GM18508 (cell line): ENCODE results near the gene ORAI2.

Source experiments
- ATAC-seq: cut with Tn5 transposase; IDR thresholded peaks from one replicate; pipeline ENCODE4 v1.9.1; 2021; ENCODE audit warnings: moderate number of reproducible peaks; ENCODE audit not compliant: insufficient read depth, unreplicated experiment

The ORAI2 gene

DNA sequence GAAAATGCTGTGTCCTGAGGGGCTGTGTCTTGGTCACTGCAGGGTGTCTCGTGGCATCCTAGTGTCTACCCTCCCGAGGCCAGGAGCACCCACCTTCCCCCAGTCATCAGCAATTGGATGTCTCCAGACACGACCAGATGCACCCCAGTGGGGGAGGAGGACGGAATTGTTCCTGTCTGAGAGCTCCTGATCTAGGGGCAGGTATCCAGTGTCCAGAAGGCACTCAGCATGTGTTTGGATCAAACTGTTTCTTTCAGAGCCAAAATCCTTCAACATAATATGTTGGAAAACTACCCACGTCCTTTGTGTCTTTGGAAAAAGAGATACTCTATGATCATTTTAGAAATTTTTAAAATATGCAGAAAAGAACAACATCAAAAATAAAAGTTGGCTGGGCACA is 20.3 kb upstream of the ORAI2 start:
- no peak for ATAC-seq

DNA sequence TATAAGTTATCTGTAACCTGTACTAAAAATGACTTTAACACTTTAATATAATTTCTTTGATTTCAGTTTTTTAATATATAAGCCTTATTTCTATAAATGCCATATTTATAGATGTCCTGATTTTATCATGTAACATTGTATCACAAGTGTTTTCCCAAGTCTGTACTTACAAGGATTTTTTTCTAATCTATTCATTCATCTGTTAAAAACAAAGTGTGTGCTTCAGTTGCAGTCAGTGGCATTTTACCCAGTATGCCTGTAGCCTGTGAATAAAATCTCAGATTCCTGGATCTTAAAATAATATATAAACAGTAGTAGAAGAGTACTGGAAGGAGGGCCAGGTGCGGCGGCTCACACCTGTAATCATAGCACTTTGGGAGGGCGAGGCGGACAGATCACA is 19.8 kb upstream of the ORAI2 start:
- ATAC-seq: no peak

DNA sequence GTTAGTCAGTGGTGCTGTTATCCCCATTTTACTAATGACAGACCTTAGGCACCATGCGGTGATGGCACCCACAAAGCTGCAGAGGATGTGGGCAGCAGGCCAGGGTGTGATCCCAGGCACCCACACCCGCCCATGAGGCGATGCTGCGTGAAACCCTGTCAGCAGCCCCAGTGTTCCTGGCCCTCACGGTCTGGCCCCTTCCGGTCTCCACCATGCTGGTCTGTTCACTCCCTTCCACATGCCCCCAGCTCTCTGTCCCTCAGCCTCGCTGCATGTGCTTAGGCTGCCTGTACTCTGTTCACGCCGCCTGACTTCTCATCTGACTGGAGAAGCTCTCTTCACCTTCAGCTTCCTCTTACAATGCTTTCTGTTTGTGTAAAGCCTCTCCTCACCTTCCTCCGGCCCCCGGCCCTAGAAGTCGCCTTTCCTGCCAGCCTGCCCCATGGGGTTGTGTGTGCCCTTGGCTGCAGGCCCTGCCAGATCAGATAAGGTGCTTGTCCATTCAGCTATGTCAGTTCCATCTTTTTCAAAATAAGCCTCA is 17.6 kb upstream of the ORAI2 start:
- no peak for ATAC-seq

DNA sequence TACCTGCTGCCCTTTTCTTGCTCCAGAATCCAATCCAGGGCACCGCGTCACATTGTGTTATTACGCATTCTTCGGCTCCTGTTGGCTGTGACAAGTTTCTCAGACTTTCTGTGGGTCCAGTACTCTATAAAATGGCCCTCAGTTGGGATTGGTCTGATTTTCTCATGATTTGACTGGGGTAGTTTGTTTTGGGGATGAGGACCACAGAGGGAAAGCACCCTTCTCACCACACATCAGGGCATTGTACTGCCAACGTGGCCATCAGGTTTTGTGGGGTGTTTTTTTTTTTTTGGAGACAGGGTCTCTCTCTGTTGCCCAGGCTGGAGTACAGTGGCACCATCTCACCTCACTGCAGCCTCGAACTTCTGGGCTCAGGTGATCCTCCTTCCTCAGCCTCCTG is 17.0 kb upstream of the ORAI2 start:
- ATAC-seq: no peak

DNA sequence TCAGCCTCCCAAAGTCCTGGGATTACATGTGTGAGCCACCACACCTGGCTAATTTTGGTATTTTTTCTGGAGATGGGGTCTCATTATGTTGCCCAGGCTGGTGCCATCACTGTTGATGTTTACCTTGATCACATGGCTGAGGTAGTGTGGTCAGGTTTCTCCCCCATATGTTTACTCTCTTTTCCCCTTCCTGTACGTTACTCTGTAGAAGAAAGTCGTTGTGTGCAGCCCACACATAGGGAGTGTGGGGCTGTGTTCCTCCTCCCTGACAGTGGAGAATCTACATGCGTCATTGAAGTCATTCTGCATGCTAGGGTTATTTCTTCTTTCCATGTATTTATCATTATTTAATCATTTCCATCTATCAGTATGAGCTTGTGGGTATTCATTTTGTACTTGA is 16.3 kb upstream of the ORAI2 start:
- ATAC-seq: no peak

DNA sequence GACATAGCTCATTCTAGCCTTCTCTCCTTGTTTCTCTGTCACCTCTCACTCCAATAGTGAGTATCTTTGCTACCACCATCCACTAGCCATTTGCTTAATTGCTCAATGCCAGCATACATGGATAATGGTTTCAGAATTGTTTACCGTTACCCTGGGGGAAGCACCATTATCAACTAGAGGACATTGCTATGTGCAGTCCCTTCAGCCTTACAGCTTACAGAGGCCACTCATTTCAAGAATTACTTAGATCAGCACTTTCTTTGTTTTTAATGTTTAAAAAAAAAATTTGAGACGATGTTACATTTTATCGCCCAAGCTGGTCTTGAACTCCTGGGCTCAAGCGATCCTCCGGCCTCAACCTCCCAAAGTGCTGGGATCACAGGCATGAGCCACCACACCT is 14.8 kb upstream of the ORAI2 start:
- no peak for ATAC-seq

DNA sequence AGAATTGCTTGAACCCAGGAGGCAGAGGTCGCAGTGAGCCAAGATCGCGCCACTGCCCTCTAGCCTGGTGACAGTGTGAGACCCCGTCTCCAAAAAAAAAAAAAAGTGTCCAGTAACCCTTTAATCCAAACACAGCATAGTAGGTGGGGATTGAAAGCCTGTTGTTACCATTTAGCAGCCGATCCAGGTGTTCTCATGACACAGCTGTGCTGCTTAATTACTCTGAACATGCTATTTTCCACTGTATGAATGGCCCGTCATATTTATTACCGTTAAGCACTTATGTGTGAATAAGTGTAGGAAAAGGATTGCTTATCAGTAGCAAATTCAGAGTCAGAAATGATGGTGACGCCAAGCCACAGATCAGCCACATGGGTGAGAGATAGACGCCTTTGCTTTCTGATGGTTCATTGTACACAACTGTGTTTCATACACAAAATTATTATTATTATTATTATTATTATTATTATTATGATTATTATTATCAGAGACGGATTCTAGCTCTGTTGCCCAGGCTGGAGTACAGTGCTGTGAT is 11.6 kb upstream of the ORAI2 start:
- no peak for ATAC-seq

DNA sequence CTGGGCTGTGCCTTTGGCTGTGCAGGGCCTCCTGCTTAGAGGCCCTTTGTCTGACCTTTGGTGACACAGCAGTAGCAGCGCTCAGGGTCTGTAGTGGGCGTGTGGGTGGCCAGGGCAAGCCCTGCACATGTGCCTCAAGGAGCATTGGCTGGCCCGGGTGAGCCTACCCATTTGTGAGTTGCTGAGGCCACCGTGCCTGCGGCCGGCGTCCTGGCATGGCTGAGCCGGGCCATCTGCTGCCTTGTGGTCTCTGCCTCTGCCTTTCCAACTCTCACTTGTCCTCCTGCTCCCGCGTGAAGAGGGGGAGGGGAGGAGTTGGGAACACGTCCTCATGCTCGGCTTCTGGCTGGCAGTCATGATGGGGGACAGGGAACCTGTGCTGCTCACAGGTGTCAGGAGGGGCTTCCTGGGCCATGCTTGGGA is 9.2 kb upstream of the ORAI2 start:
- no peak for ATAC-seq

DNA sequence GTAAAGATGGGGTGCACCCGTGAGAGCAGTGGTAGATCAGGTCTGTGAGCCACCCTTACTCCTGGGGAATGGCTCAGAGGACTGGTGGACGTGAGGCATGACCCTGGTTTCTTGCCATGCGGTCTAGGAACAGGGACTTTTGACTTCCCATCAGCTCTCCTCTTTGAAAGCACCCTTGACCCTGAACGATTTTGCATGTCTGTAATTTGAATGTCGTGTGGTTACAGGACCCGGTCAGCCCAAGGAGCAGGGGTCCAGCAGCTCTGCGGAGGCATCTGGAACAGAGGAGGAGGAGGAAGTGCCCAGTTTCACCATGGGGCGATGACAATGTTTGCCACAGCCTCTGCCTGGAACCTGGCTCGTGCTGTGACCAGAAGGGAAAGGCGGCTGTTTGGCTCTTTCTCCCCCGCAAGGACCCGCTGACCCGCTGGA is 8.6 kb upstream of the ORAI2 start:
- no peak for ATAC-seq

DNA sequence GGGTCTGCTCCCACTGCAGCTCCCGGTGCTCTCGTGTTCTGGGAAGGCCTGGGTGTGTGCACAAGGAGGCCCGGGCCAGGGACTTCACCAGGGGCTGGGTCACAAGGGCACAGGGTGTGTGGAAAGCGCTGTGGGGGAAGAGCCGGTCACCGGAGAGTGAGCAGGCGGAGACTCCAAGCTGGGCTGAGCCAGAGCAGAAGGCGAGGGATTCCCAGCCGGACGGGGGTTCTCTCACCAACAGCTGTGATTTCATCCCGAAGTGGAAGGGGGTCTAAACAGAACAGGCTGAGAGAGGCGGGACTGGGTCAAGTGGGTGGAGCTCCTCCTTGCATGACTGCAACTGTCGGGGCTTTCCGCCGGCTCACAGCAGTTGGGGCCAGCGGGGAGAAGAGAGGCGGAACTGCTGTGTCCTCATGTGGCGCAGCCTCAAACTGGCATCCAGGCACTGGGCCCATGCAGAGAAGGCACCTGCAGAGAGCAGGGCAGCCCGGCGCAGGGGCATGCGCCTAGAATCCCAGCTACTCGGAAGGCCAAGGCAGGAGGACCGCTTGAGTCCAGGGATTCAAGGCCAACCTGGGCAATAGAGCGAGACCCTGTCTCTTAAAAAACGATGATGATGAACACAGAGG is 7.6 kb upstream of the ORAI2 start:
- peak; percentile 37 for ATAC-seq

DNA sequence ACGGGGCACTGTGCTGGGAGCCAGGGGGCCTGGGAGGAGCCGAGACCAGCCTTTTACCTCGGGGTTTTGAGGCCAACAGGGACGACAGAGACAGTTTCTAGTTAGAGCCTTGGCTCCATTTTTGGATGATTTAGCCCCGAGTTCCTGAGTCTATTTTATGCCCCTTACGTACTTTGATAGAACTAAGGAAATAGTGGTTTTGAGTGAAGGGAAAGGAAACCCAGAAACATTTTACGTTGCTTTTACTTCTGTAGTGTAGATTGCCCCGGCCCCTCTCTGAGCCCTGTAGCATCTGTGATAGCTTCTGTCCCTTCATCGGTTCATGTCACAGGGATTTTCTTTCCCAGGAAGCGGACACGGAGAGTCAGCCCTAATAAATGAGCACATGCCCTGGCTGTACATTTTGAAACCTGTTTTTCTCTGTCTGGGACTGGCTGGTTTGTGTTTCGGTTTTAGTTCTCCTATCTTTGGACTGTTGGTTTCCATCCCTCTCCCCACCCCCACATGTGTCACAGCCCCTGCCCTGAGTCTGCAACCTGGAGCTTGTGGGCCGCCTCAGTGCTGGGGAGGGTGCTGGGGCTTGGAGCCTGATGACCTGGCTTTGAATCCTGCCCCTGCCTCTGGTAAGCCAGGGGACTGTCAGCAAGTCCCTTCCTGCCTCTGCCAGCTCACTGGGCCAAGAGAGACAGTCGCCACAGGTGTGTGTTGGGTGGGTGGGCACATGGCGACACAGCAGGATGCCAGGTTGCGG is 6.9 kb upstream of the ORAI2 start:
- no peak for ATAC-seq

DNA sequence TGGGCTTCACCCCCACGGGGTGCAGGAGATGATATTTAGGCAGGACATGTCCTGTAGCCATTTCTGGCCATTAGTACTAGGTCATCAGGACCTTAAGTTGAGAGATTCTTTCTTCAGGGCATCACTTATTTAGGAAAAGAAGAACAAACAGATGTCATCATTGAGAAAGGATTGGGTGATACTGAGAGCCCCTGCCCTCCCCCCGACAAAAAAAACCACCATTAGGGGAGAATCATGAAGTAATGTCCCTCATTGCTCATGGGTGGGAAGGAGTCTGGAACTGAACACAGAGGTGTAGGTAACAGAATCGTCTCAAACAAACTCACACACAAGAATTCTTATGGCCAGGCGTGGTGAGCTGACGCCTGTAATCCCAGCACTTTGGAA is 6.4 kb upstream of the ORAI2 start:
- no peak for ATAC-seq

DNA sequence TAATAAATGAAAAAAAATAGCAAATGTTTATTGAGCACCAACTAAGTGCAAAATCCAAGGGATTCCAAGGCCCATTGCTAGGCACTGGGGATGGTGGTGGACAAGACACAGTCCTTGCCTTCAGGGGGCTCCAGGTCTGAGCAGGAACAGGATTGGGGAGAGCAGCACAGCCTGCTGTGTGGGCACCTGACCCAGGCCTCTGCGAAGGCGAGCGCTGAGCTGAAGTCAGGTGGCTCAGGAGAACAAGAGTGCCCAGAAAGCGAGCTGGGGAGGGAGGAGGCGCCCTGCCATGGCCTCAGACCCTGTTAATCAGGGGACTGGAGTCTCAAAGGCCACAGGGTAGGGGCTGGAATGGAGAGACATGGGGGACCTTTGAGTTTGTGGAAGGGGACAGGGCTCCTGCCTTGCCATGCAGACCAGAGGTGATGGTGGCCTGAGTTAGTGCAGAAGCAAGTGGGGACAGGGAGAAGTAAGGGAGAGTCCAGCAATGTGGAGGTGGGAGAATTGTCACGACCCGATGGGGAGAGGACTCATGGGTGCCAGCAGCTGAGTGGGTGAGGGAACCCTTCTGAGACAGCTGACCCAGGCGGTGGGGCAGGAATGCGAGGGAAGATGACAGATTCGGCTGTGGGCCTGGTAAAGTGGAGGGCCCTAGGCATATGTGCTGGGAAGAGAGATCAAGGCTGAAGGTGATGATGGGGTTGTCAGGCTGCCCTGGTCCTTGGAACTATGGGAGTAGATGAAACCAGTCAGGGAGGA is 4.1 kb upstream of the ORAI2 start:
- ATAC-seq: no peak

DNA sequence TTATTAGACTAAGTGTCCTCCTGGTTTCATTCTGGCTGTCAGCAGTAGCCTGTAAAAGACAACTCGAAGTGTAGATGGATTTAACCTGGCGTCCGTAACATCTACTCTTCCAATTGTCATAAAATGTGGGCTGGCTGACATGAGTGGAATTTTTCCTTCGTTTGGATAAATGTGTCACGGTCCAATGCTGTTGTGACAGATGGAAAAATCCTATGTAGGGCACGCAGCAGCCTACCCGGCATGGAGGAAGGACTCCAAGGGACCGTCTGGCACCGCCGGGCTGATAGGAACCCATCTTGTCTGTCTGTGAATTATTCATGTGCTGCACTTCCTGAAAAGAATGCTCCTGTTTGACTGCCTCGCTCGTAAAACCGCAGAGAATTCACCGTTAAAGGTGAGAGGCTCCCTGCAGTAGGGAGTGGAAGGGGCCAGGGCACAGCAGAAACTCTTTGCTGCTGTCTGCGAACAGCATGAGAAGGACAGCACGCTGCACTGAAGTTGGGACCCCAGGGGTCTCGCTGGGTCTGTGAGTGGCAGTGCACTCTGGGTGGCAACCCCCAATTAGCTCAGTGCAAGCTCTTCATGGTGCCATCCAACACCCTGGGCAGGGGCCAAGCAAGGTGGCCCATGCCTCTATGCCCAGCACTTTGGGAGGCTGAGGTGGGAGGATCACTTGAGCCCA is 1.6 kb upstream of the ORAI2 start:
- no peak for ATAC-seq

DNA sequence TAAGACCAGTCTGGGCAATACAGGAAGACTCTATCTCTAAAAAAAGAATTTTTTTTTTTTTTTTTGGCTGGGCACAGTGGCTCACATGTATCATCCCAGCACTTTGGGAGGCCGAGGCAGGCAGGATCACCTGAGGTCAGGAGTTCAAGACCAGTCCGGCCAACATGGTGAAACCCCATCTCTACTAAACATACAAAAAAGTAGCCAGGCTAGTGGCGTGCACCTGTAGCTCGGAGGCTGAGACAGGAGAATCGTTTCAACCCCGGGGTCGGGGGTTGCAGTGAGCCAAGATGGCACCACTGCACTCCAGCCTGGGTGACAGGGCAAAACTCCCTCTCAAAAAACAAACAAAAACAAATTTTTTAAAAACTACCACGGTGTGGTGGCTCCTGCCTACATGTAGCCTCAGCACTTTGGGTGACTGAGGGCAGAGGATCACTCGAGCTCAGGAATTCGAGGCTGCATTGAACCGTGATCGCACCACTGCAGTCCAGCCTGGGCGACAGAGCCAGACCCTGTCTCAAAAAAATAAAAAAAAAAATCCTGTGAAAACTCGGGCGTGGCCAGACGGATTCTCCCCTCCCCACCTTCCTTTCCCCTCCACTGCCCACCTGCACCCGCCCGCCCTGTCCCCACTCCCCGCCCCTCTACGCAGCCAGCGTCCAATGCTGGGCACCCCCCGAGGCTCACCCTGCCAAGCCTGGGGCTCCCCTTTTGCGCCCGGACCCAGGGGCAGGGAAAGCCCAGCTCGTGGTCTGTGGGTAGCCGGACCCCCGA is 745 bp upstream of the ORAI2 start:
- ATAC-seq: no peak

DNA sequence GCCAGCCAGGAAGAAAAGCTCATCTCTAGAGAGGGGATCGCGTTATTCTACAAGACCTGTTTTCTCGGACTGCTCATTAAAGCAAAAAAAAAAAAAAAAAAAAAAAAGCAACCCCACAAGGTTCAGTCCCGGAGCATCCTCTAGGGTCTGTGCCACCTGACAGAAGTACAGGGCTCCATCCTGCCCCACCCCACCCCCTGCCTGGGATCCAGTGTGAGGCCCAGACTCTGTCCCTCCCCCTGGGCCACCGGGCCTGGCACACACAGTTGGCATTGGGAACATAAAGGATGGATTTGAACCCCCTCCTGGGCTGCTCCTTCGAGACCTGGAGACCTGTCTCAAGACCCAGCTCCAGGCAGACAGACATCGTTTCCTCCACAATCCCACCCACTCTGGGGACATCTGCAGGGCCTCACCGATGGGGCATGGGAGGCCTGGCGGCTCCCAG is 688 bp downstream of the ORAI2 start:
- ATAC-seq: no peak

DNA sequence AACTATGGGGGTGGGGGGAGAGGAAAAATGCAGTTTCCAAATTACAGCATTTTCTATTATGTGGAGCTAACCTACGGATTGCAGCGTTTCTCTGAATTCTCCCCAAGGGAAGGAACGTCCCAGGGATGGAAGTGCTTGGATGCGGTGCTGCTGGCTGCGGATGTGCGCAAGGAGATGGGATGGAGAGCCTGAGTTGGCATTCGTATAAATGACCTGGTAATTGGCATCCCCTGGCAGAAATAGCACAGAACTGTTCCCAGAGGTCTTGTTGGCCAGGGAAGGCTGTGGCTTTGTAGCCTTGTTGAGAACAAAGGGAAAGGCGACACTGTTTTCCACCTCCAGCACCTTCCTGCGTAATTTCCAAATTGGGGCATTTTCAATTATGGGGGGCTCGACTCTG is 2.7 kb downstream of the ORAI2 start:
- ATAC-seq: no peak

DNA sequence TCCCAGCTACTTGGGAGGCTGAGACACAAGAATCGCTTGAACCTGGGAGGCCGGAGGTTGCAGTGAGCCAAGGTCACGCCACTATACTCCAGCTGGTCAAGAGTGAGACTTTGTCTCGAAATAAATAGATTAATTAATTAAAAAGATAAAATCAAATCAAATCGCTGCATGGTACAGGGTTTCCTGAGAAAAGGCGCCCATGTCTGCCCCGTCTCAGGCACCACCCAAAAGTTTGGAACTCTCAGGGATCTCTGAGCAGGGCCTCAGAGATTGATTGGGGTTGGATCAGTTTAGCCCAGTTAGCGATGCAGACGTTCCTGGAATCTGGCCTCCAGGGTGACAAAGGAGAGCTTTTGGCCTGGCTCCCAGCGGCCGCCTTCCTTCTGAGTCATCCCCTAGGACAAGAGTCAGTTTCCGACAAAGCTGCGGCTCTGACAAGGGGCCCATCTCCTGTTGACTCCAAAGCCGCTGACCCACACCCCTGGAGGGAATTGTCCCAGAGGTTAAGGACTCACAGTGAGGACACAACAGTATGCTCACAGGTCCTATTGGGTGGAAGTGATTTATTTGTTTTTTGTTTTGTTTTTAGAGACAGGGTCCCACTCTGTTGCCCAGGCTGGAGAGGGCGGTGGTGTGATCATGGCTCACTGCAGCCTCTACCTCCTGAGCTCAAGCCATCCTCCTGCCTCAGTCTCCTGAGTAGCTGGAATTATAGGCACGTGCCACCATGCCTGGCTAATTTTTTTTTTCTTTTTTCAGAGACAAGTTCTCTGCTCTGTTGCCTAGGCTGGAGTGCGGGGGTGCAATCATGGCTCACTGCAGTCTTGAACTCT is 6.8 kb downstream of the ORAI2 start:
- ATAC-seq: no peak
